HCT116 (cell line): ENCODE measurements around the gene DOK7. TPM values are rescaled to one million over a fixed set of nuclear protein-coding genes. Genes with fewer than 3 reads are reported as not detected.

Experiments
- ATAC-seq: fragments of 200-7000 bp; cut with Tn5 transposase; 2 replicates; pipeline ENCODE4 v1.9.1; 2020; ENCODE audit warnings: mild to moderate bottlenecking, moderate library complexity
- BruUV-seq: library from RNA; stranded (reverse); fragments of 400-500 nt; replicated peaks from 2 replicates; lab custom pipeline; 2021; lab: Mats Ljungman, UMichigan
- CTCF ChIA-PET: fragments of 300-600 bp; sonication (Branson Sonifier 250); formaldehyde crosslinking; loops from one replicate; lab custom pipeline; 2021; ENCODE audit warnings: antibody characterized with exemption; lab: Charles Lee
- POLR2A ChIA-PET: fragments of 300-600, 350-600 bp; sonication (Branson Sonifier 250); formaldehyde crosslinking; loops from one replicate; lab custom pipeline; 2021; ENCODE audit warnings: antibody characterized with exemption; lab: Charles Lee
- RAD21 ChIA-PET, 2 experiments: fragments of 300-600 bp; sonication (Branson Sonifier 250); formaldehyde crosslinking; loops; one replicate each; lab custom pipeline; 2023; ENCODE audit warnings: low total read pairs in 2 of 2; ENCODE audit not compliant: uncharacterized antibody in 2 of 2, unreplicated experiment in 2 of 2, low non-redundant PET in 1 of 2; lab: Charles Lee
- DNase-seq: peaks from one replicate; pipeline ENCODE4 v3.0.0-alpha.2; 2010; ENCODE audit warnings: low read depth, low spot score
- H2AFZ ChIP-seq: fragments of 200-600 bp; shearing (Covaris generic), sonication (generic); 2 replicates; pipeline ENCODE4 v1.6.1; 2017; ENCODE audit warnings: low read depth, mixed run types, mixed read lengths, antibody characterized with exemption, low read length; ENCODE audit not compliant: poor library complexity, severe bottlenecking
- H3K27ac ChIP-seq: 2 replicates; pipeline ENCODE4 v1.5.1; 2012; ENCODE audit warnings: low read depth, low read length
- H3K27me3 ChIP-seq: fragments of 200-600 bp; sonication (generic); 2 replicates; pipeline ENCODE4 v1.6.1; 2016; ENCODE audit warnings: mixed run types, low read length, mixed read lengths; ENCODE audit not compliant: insufficient read depth
- H3K36me3 ChIP-seq, 2 experiments: fragments of 200-500 bp in 1 of 2; fragments of 200-600 bp in 1 of 2; sonication (Bioruptor generic) in 1 of 2; sonication (generic) in 1 of 2; 2 replicates each; pipeline versions ENCODE4 v1.5.1 to v1.6.1; 2014 to 2016; ENCODE audit warnings: low read length in 2 of 2, inconsistent platforms in 1 of 2, mixed read lengths in 1 of 2, mixed run types in 1 of 2; ENCODE audit not compliant: insufficient read depth in 2 of 2, control insufficient read depth in 1 of 2
- H3K4me1 ChIP-seq, 2 experiments: fragments of 200-600 bp in 1 of 2; sonication (generic) in 1 of 2; 2 replicates each; pipeline versions ENCODE4 v1.5.1 to v1.6.1; 2012 to 2017; ENCODE audit warnings: low read length in 2 of 2, inconsistent platforms in 1 of 2, mild to moderate bottlenecking in 1 of 2, mixed read lengths in 1 of 2, mixed run types in 1 of 2, moderate library complexity in 1 of 2; ENCODE audit not compliant: insufficient read depth in 2 of 2, control insufficient read depth in 1 of 2
- H3K4me2 ChIP-seq: fragments of 200-600 bp; sonication (generic); 2 replicates; pipeline ENCODE4 v1.6.1; 2017; ENCODE audit warnings: mixed run types, low read length, mixed read lengths
- H3K4me3 ChIP-seq, 2 experiments: fragments of 200-600 bp in 1 of 2; sonication (generic) in 1 of 2; replicated peaks in 1 of 2; 2 replicates each; pipeline ENCODE4 v1.5.1; 2011 to 2016; ENCODE audit warnings: low read length in 2 of 2, control low read depth in 1 of 2, low read depth in 1 of 2, mild to moderate bottlenecking in 1 of 2, mixed read lengths in 1 of 2, mixed run types in 1 of 2
- H3K79me2 ChIP-seq: fragments of 200-600 bp; sonication (generic); 2 replicates; pipeline ENCODE4 v1.6.1; 2017; ENCODE audit warnings: mild to moderate bottlenecking, mixed run types, low read length, moderate library complexity, mixed read lengths; ENCODE audit not compliant: insufficient read depth
- H3K9ac ChIP-seq: fragments of 200-600 bp; sonication (generic); 2 replicates; pipeline ENCODE4 v1.6.1; 2016; ENCODE audit warnings: low read length, mixed read lengths
- H3K9me2 ChIP-seq: fragments of 200-600 bp; sonication (generic), shearing (Covaris generic); 2 replicates; pipeline ENCODE4 v1.6.1; 2017; ENCODE audit warnings: mixed run types, mild to moderate bottlenecking, moderate library complexity; ENCODE audit not compliant: insufficient read depth
- H3K9me3 ChIP-seq, 2 experiments: fragments of 200-500 bp in 1 of 2; fragments of 200-600 bp in 1 of 2; sonication (Bioruptor generic) in 1 of 2; sonication (generic) in 1 of 2; 2 replicates each; pipeline ENCODE4 v1.6.1; 2014 to 2017; ENCODE audit warnings: low read length in 2 of 2, mixed read lengths in 2 of 2, inconsistent platforms in 1 of 2, low read depth in 1 of 2, mild to moderate bottlenecking in 1 of 2, mixed run types in 1 of 2, moderate library complexity in 1 of 2; ENCODE audit not compliant: control insufficient read depth in 1 of 2, insufficient read depth in 1 of 2
- H4K20me1 ChIP-seq: fragments of 200-600 bp; sonication (generic), shearing (Covaris generic); 2 replicates; pipeline ENCODE4 v1.6.1; 2017; ENCODE audit warnings: mixed run types, mild to moderate bottlenecking, moderate library complexity; ENCODE audit not compliant: insufficient read depth
- CBX3 ChIP-seq: IDR thresholded peaks from 2 replicates; pipeline ENCODE4 v1.6.1; 2012; ENCODE audit warnings: low read depth
- ELF1 ChIP-seq: IDR thresholded peaks from 2 replicates; pipeline ENCODE4 v1.6.1; 2012; ENCODE audit warnings: low read depth, borderline replicate concordance
- EZH2 ChIP-seq: fragments of 200-600 bp; sonication (generic); IDR thresholded peaks from 2 replicates; pipeline ENCODE4 v1.6.1; 2017; ENCODE audit warnings: antibody characterized with exemption, mixed run types
- FOSL1 ChIP-seq: IDR thresholded peaks from 2 replicates; pipeline ENCODE4 v1.6.1; 2012; ENCODE audit warnings: low read depth
- POLR2AphosphoS5 ChIP-seq: IDR thresholded peaks from 2 replicates; pipeline ENCODE4 v1.6.1; 2011; ENCODE audit warnings: mild to moderate bottlenecking, low read depth, low read length, moderate library complexity
- ZNF274 ChIP-seq: fragments of 200-500 bp; sonication (Bioruptor generic); IDR thresholded peaks from 2 replicates; pipeline ENCODE4 v1.6.1; 2014; ENCODE audit warnings: mild to moderate bottlenecking, low read depth, low read length, inconsistent platforms
- intact Hi-C: fragments of 100-400 bp; cut with micrococcal nuclease; formaldehyde crosslinking; loops from 2 replicates; pipeline ENCODE4 v1.10.0; 2022
- total RNA-seq: library from RNA; stranded (reverse); gene quantifications from one replicate; pipeline ENCODE4 v1.2.1, GENCODE V29; 2021; ENCODE audit not compliant: unreplicated experiment
- TF ChIP-seq, protein P1 (sequence below): IDR thresholded peaks from 2 replicates; pipeline ENCODE4 v1.6.1; 2012; ENCODE audit warnings: low read depth
- TF ChIP-seq, protein P2 (sequence below): IDR thresholded peaks from 2 replicates; pipeline ENCODE4 v1.6.1; 2012

The DOK7 gene
- total RNA-seq, 1 experiment from 2014 or later: 2.4 TPM

DNA sequence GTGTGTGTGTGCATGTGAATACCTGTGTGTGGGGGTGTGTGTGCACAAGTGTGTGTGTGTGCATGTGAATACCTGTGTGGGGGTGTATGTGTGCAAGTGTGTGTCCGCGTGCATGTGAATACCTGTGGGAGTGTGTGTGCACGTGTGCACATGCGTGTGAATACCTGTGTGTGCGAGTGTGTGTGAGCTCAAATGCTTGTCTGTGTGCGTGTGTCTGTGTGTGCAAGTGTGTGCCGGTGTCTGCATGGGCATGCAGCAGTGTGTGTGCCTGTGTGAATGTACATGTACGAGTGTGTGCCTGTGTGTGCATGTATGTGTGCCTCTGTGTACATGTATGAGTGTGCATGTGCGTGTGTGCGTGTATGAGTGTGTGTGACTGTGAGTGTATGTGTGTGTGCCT, 5.0 kb downstream of the DOK7 start (continued):
- TF ChIP-seq, protein P1, sequence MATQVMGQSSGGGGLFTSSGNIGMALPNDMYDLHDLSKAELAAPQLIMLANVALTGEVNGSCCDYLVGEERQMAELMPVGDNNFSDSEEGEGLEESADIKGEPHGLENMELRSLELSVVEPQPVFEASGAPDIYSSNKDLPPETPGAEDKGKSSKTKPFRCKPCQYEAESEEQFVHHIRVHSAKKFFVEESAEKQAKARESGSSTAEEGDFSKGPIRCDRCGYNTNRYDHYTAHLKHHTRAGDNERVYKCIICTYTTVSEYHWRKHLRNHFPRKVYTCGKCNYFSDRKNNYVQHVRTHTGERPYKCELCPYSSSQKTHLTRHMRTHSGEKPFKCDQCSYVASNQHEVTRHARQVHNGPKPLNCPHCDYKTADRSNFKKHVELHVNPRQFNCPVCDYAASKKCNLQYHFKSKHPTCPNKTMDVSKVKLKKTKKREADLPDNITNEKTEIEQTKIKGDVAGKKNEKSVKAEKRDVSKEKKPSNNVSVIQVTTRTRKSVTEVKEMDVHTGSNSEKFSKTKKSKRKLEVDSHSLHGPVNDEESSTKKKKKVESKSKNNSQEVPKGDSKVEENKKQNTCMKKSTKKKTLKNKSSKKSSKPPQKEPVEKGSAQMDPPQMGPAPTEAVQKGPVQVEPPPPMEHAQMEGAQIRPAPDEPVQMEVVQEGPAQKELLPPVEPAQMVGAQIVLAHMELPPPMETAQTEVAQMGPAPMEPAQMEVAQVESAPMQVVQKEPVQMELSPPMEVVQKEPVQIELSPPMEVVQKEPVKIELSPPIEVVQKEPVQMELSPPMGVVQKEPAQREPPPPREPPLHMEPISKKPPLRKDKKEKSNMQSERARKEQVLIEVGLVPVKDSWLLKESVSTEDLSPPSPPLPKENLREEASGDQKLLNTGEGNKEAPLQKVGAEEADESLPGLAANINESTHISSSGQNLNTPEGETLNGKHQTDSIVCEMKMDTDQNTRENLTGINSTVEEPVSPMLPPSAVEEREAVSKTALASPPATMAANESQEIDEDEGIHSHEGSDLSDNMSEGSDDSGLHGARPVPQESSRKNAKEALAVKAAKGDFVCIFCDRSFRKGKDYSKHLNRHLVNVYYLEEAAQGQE: no peak
- TF ChIP-seq ZNF274 (no peak), CBX3 (no peak), EZH2 (no peak), POLR2AphosphoS5 (no peak), ELF1 (no peak), FOSL1 (no peak)
- TF ChIP-seq, protein P2, sequence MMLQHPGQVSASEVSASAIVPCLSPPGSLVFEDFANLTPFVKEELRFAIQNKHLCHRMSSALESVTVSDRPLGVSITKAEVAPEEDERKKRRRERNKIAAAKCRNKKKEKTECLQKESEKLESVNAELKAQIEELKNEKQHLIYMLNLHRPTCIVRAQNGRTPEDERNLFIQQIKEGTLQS: no peak

DNA sequence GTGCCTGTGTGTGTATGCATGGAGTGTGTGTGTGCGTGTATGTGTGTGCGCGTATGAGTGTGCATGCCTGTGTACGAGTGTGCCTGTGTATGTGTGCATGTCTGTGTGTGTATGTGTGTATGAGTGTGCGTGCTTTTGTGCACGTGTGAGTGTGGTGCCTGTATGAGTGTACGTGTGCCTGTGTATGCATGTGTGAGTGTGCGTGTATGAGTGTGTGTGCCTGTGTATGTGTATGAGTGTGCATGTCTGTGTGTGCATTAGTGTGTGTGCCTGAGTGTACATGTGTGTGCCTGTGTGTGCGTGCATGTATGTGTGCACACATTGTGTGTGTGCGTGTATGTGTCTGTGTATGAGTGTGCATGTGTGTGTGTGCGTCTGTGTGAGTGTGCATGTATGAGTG, 5.7 kb downstream of the DOK7 start:
- no peak overlapping the region for H2AFZ ChIP-seq
- ChIA-PET CTCF (no interaction called here), POLR2A (no interaction called here), RAD21 (no interaction called here)
- H3K4me3 ChIP-seq: no peak overlapping the region
- H3K4me1 ChIP-seq: no peaks in the 10 kb centered on the region
- intact Hi-C loops: no loop called here
- BruUV-seq: no TSS peak
- no peaks in the 10 kb centered on the region for H3K27me3 ChIP-seq
- no peaks in the 10 kb centered on the region for H4K20me1 ChIP-seq
- no peaks in the 10 kb centered on the region for H3K9me2 ChIP-seq
- H3K36me3 ChIP-seq: no peaks in the 10 kb centered on the region
- H3K4me2 ChIP-seq: no peak overlapping the region
- ATAC-seq: no peak
- H3K9me3 ChIP-seq: peaks cover 0 to 5% of the 10 kb centered on the region in 2 experiments; a peak in 1 of 4 replicates
- no peaks in the 10 kb centered on the region for H3K79me2 ChIP-seq
- no peak for DNase-seq
- no peak overlapping the region for H3K27ac ChIP-seq
- no peak for TF ChIP-seq EZH2
- no peak overlapping the region for H3K9ac ChIP-seq
